PC-9 (cell line): Measurements from ENCODE around the gene S100A8. TPM values are rescaled to one million over a fixed set of nuclear protein-coding genes. Genes with fewer than 3 reads are reported as not detected.
"Not testable (repeated sequence)": the region's sequence is repeated elsewhere in the genome, so short reads cannot be mapped to it uniquely, and the experiment has no call there.

Experiments
- BruUV-seq: library from RNA; stranded (reverse); fragments of 400-500 nt; replicated peaks from 2 replicates; lab custom pipeline; 2021; lab: Mats Ljungman, UMichigan
- CTCF ChIA-PET: fragments of 300-600 bp; sonication (Branson Sonifier 250); formaldehyde crosslinking; loops from one replicate; lab custom pipeline; 2022; ENCODE audit warnings: antibody characterized with exemption; lab: Charles Lee
- POLR2A ChIA-PET: fragments of 300-600 bp; sonication (Branson Sonifier 250); formaldehyde crosslinking; loops from one replicate; lab custom pipeline; 2022; ENCODE audit warnings: antibody characterized with exemption; ENCODE audit not compliant: unreplicated experiment; lab: Charles Lee
- DNase-seq, 2 experiments: peaks; one replicate each; pipeline versions ENCODE4 v3.0.0 to v3.0.0-alpha.2; 2015 to 2022; ENCODE audit warnings: mixed read lengths in 1 of 2
- H2AFZ ChIP-seq: fragments of 200-600 bp; sonication (generic); 2 replicates; pipeline ENCODE4 v1.8.1; 2017; ENCODE audit warnings: antibody characterized with exemption
- H3F3A ChIP-seq: fragments of 200-600 bp; sonication (generic); 2 replicates; pipeline ENCODE4 v1.8.1; 2017; ENCODE audit warnings: antibody characterized with exemption, mild to moderate bottlenecking, low read depth; ENCODE audit not compliant: insufficient read depth
- H3K27ac ChIP-seq: fragments of 200-600 bp; sonication (generic); 2 replicates; pipeline ENCODE4 v1.6.1; 2016; ENCODE audit warnings: mixed run types
- H3K27me3 ChIP-seq: fragments of 200-600 bp; sonication (generic); 2 replicates; pipeline ENCODE4 v1.6.1; 2016; ENCODE audit warnings: low read depth, mixed run types; ENCODE audit not compliant: insufficient read depth
- H3K36me3 ChIP-seq: fragments of 200-600 bp; sonication (generic); 2 replicates; pipeline ENCODE4 v1.6.1; 2016; ENCODE audit warnings: low read depth, mixed run types
- H3K4me1 ChIP-seq: fragments of 200-600 bp; sonication (generic); replicated peaks from 2 replicates; pipeline ENCODE4 v1.6.1; 2016; ENCODE audit warnings: mixed run types; ENCODE audit not compliant: insufficient read depth
- H3K4me2 ChIP-seq: fragments of 200-600 bp; sonication (generic); 2 replicates; pipeline ENCODE4 v1.6.1; 2017; ENCODE audit warnings: mixed run types
- H3K4me3 ChIP-seq: fragments of 200-600 bp; sonication (generic); 2 replicates; pipeline ENCODE4 v1.6.1; 2016; ENCODE audit warnings: mixed run types
- H3K79me2 ChIP-seq: fragments of 200-600 bp; sonication (generic); 2 replicates; pipeline ENCODE4 v1.6.1; 2017; ENCODE audit warnings: low read depth, mixed run types
- H3K9me2 ChIP-seq: fragments of 200-600 bp; sonication (generic); 2 replicates; pipeline ENCODE4 v1.8.1; 2017; ENCODE audit warnings: mild to moderate bottlenecking; ENCODE audit not compliant: insufficient read depth
- H3K9me3 ChIP-seq: fragments of 200-600 bp; sonication (generic); 2 replicates; pipeline ENCODE4 v1.8.1; 2016; ENCODE audit warnings: low read depth; ENCODE audit not compliant: insufficient read depth
- H4K20me1 ChIP-seq: fragments of 200-600 bp; sonication (generic); 2 replicates; pipeline ENCODE4 v1.8.1; 2017; ENCODE audit not compliant: insufficient read depth
- CTCF ChIP-seq: fragments of 200-600 bp; sonication (generic); conservative IDR thresholded peaks from 2 replicates; pipeline ENCODE4 v1.6.1; 2017; ENCODE audit warnings: mixed run types, antibody characterized with exemption, mild to moderate bottlenecking, moderate library complexity
- EZH2 ChIP-seq: fragments of 200-600 bp; sonication (generic); IDR thresholded peaks from 2 replicates; pipeline ENCODE4 v1.8.0; 2017; ENCODE audit warnings: antibody characterized with exemption, low read depth
- intact Hi-C: fragments of 100-400 bp; cut with micrococcal nuclease; formaldehyde crosslinking; loops from one replicate; pipeline ENCODE4 v1.10.0; 2022; ENCODE audit not compliant: unreplicated experiment
- total RNA-seq: library from RNA; stranded (reverse); gene quantifications from 2 replicates; pipeline ENCODE4 v1.2.3, GENCODE V29; 2021

The S100A8 gene
- total RNA-seq, 1 experiment from 2014 or later = not detected

- TF ChIP-seq EZH2 (no peak), CTCF (no peak)
- ChIA-PET CTCF (interaction anchor here (0.6 kb wide), 1 partner anchor 20 kb away, joined by 3 read pairs; no protein-coding TSS in a partner anchor), POLR2A (no interaction called here)
- no TSS peak for BruUV-seq
- H3K9me2 ChIP-seq = no peaks in the 10 kb centered on the region
- no peaks in the 10 kb centered on the region for H3K9me3 ChIP-seq
- peaks cover 9% of the 10 kb centered on the region; the same call in 1 of the 2 replicates for H3K4me1 ChIP-seq
- no peaks in the 10 kb centered on the region for H4K20me1 ChIP-seq
- no peaks in the 10 kb centered on the region for H3K79me2 ChIP-seq
- H3F3A ChIP-seq = peaks cover 4% of the 10 kb centered on the region
- H2AFZ ChIP-seq = no peak overlapping the region
- H3K4me3 ChIP-seq = no peak overlapping the region
- DNase-seq = no peak
- H3K36me3 ChIP-seq = no peaks in the 10 kb centered on the region
- no peak overlapping the region for H3K4me2 ChIP-seq
- H3K27me3 ChIP-seq = peaks cover 12% of the 10 kb centered on the region; the same call in 1 of the 2 replicates
- intact Hi-C loops = loop anchor here (5.0 to 10.0 kb wide), 2 partner anchors 218 to 325 kb away; partner anchors contain the start of genes ILF2, NPR1 and S100A2
- H3K27ac ChIP-seq = no peak overlapping the region
These were observed 41.2 kb downstream of the S100A8 start for GRCh38 chr1:153349363-153350320.

- H4K20me1 ChIP-seq = no peaks in the 10 kb centered on the region
- peaks cover 4% of the 10 kb centered on the region for H3F3A ChIP-seq
- no peaks in the 10 kb centered on the region for H3K79me2 ChIP-seq
- H3K4me3 ChIP-seq = no peak within 1 kb of the TSS
- H3K4me1 ChIP-seq = peaks cover 9% of the 10 kb centered on the region; the same call in 1 of the 2 replicates
- POLR2A ChIA-PET = no interaction called here
- BruUV-seq = no TSS peak
- CTCF ChIA-PET = interaction anchor here (0.6 kb wide), 1 partner anchor 19 kb away, joined by 3 read pairs; no protein-coding TSS in a partner anchor
- peaks cover 16% of the 10 kb centered on the region; the same call in 1 of the 2 replicates for H3K27me3 ChIP-seq
- no peaks in the 10 kb centered on the region for H3K9me2 ChIP-seq
- H3K9me3 ChIP-seq = no peaks in the 10 kb centered on the region
- H3K4me2 ChIP-seq = no peak within 1 kb of the TSS
- TF ChIP-seq CTCF = no peak
- TF ChIP-seq EZH2 = no peak
- intact Hi-C loops = no loop called here
- no peak for DNase-seq
- no peaks in the 10 kb centered on the region for H3K36me3 ChIP-seq
- no peak within 1 kb of the TSS for H2AFZ ChIP-seq
- H3K27ac ChIP-seq = no peak within 1 kb of the TSS
These were observed 42.1 kb downstream of the S100A8 start, which contains the start of gene PGLYRP4 for GRCh38 chr1:153348511-153349362. Gene PGLYRP4, minus strand, starts transcription at chr1:153348841. Its CDS starts 909 bp downstream, at chr1:153347932.

GRCh38 chr1:153347856-153348255 is 43.0 kb downstream of the S100A8 start:
- DNase-seq = no peak
- Histone ChIP-seq H3K4me3 (no peak overlapping the region), H4K20me1 (no peaks in the 10 kb centered on the region), H3K79me2 (no peaks in the 10 kb centered on the region), H3K36me3 (no peaks in the 10 kb centered on the region), H3K27ac (no peak overlapping the region), H3K9me2 (no peaks in the 10 kb centered on the region), H3F3A (peaks cover 4% of the 10 kb centered on the region), H2AFZ (no peak overlapping the region), H3K4me1 (peaks cover 3% of the 10 kb centered on the region; the same call in 1 of the 2 replicates), H3K9me3 (no peaks in the 10 kb centered on the region), H3K4me2 (no peak overlapping the region), H3K27me3 (peaks cover 21% of the 10 kb centered on the region; the same call in 1 of the 2 replicates)
- TF ChIP-seq EZH2 (no peak), CTCF (no peak)
- BruUV-seq = no TSS peak
- intact Hi-C loops = no loop called here
- POLR2A ChIA-PET = no interaction called here
- CTCF ChIA-PET = no interaction called here

- H4K20me1 ChIP-seq, H3K4me3 ChIP-seq, BruUV-seq, POLR2A ChIA-PET, H3F3A ChIP-seq, H3K4me1 ChIP-seq, H3K36me3 ChIP-seq, H3K79me2 ChIP-seq, CTCF ChIA-PET, intact Hi-C loops, H3K4me2 ChIP-seq, H3K27ac ChIP-seq, H3K9me2 ChIP-seq, DNase-seq, H2AFZ ChIP-seq, H3K9me3 ChIP-seq: not testable (repeated sequence)
- peaks cover 29% of the 10 kb centered on the region for H3K27me3 ChIP-seq
These were observed 43.8 kb downstream of the S100A8 start for GRCh38 chr1:153347049-153347448.
